Stimulated activated naive B cell treated with anti-CD40 and anti-IgM and Interleukin-4, amounts not matched to agents 10 μg/mL and 1 μg/mL and 100 μg/mL, for 72 hours (primary cell): ENCODE results near the gene KIAA0408.

Experiments used
- ATAC-seq, 2 donors: fragments of 150-1000 bp; cut with Tn5 transposase; replicated peaks; 2 replicates each; pipeline ENCODE4 v1.10.0; 2021; ENCODE audit warnings: moderate library complexity in 1 of 2
- DNase-seq: peaks from one replicate; pipeline ENCODE4 v3.0.0; 2021
- H3K27ac Mint-ChIP-seq: one replicate; pipeline ENCODE4 v1.8.0; 2022; ENCODE audit warnings: mild to moderate bottlenecking, mixed read lengths
- H3K27me3 Mint-ChIP-seq, 2 donors: one replicate each; pipeline ENCODE4 v1.8.0; 2022; ENCODE audit warnings: mixed read lengths in 2 of 2
- H3K36me3 Mint-ChIP-seq, 2 donors: one replicate each; pipeline ENCODE4 v1.8.0; 2022; ENCODE audit warnings: mixed read lengths in 2 of 2, mild to moderate bottlenecking in 1 of 2
- H3K4me1 Mint-ChIP-seq, 2 donors: one replicate each; pipeline ENCODE4 v1.8.0; 2022; ENCODE audit warnings: mixed read lengths in 2 of 2, mild to moderate bottlenecking in 1 of 2
- H3K4me3 Mint-ChIP-seq, 2 donors: one replicate each; pipeline ENCODE4 v1.8.0; 2022; ENCODE audit warnings: mild to moderate bottlenecking in 2 of 2, mixed read lengths in 2 of 2, moderate library complexity in 1 of 2
- H3K9me3 Mint-ChIP-seq, 2 donors: one replicate each; pipeline ENCODE4 v1.8.0; 2022; ENCODE audit warnings: mixed read lengths in 2 of 2, mild to moderate bottlenecking in 1 of 2

The KIAA0408 gene

DNA sequence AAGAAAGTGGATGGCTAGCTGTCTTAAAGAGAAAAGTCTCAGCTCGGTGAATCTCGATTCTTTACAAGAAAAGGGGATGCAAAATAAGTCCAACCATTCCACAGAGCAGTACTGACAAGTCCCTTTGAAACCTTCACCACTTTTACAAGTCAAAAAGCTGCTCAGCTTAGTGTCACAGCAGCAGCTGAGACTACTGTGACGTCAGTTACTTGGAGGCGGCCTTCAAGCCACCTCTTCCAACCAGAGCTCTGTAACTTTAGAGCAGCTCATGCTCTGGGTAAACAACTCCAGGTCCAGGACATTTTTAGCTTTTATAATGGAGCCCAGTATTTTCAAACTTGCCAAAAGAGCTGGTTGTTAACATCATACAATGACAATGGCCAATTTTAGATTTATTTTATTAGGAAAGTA lies at the start of gene KIAA0408:
Gene KIAA0408, minus strand, starts transcription at position 159 of the 411 bp plus-strand sequence. CDS start 5,408 bp downstream, outside the sequence.
- H3K27ac Mint-ChIP-seq: no peak within 1 kb of the TSS
- H3K9me3 Mint-ChIP-seq: no peaks in the 10 kb centered on the region

DNA sequence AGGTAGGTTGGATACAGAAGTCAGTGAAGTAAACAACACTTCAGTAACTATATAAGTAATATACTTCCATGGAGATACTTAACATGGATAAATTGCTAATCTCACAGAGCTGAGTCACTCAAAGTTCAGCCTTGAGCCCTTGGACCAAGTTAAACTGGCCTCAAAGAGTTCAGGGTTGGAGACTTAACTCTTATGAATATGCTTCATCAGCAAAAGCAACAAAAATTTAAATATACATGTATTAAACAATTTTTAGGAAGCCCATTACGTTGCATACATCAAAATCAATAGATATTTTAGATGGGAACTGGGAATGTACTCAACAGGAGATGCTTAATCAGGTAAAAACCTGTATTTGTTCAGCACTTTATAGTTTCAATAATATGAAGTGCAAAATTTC lies 47.7 kb upstream of the KIAA0408 start:
- Mint-ChIP-seq H3K27ac (no peak overlapping the region), H3K4me1 (no peaks in the 10 kb centered on the region), H3K9me3 (peaks cover 0 to 2% of the 10 kb centered on the region in 2 donors), H3K36me3 (no peaks in the 10 kb centered on the region), H3K4me3 (no peak overlapping the region), H3K27me3 (peaks cover 0 to 25% of the 10 kb centered on the region in 2 donors)
- ATAC-seq (no peak), DNase-seq (no peak)

More for the DNA sequence above, at the start of gene KIAA0408:
- H3K4me1 Mint-ChIP-seq: no peaks in the 10 kb centered on the region
- H3K4me3 Mint-ChIP-seq: no peak within 1 kb of the TSS
- H3K36me3 Mint-ChIP-seq: no peaks in the 10 kb centered on the region
- DNase-seq: no peak
- H3K27me3 Mint-ChIP-seq: no peaks in the 10 kb centered on the region
- no peak for ATAC-seq

DNA sequence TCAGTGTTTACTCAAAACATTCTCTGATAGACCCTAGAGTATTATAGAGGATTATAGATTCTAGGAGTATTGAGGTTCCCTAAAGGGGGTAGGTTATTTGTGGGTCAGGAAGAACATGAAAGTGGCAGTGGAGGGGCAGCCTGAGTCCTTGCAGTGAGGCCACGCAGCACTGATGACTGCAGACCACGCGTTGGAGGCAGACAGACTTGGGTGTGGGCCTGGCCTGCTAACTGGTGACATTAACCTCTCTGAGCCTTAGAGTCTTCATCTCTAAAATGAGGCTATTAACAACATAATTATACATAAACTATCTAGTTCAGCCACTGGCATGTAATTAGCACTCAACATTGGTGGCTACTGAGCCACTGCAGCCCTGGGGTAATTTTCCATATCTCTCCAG lies 43.8 kb upstream of the KIAA0408 start:
- Mint-ChIP-seq H3K9me3 (no peaks in the 10 kb centered on the region), H3K36me3 (no peaks in the 10 kb centered on the region), H3K4me1 (no peaks in the 10 kb centered on the region), H3K4me3 (no peak overlapping the region), H3K27me3 (no peaks in the 10 kb centered on the region), H3K27ac (no peak overlapping the region)
- ATAC-seq (no peak), DNase-seq (no peak)

DNA sequence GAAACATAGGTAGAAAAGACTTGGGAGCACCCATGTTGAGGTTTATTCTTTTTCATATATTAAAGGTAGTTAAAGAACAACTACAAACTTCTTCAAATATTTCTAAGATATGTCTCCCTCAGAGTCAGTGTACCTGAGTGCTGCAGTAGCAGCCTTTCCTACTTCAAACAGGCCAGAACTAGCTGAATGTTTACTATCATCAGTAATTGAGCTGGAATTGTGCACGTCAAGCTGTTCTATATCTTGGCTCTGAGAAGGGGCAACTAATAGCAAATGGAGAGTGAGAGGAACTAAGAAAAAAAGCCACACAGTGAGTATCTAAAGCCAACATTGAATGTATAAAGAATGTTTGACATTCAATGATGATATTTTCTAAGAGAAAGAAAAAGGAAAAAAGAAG lies 38.2 kb upstream of the KIAA0408 start:
- H3K27me3 Mint-ChIP-seq: peaks cover 7% of the 10 kb centered on the region in 2 donors
- H3K4me1 Mint-ChIP-seq: no peaks in the 10 kb centered on the region
- no peak for DNase-seq
- ATAC-seq: no peak
- H3K9me3 Mint-ChIP-seq: no peaks in the 10 kb centered on the region
- H3K27ac Mint-ChIP-seq: no peak overlapping the region
- H3K36me3 Mint-ChIP-seq: no peaks in the 10 kb centered on the region
- no peak overlapping the region for H3K4me3 Mint-ChIP-seq

- no peak overlapping the region for H3K27ac Mint-ChIP-seq
- no peaks in the 10 kb centered on the region for H3K36me3 Mint-ChIP-seq
- ATAC-seq: no peak
- H3K9me3 Mint-ChIP-seq: no peaks in the 10 kb centered on the region
- no peak for DNase-seq
- no peak overlapping the region for H3K4me3 Mint-ChIP-seq
- no peaks in the 10 kb centered on the region for H3K4me1 Mint-ChIP-seq
- peaks cover 7% of the 10 kb centered on the region in 2 donors for H3K27me3 Mint-ChIP-seq
These were observed 37.3 kb upstream of the KIAA0408 start for GRCh38 chr6:127496471-127496870.

- no peak overlapping the region for H3K27ac Mint-ChIP-seq
- H3K36me3 Mint-ChIP-seq: peaks cover 0 to 3% of the 10 kb centered on the region in 2 donors
- ATAC-seq (no peak), DNase-seq (no peak)
- H3K4me3 Mint-ChIP-seq: no peak overlapping the region
- peaks cover 0 to 3% of the 10 kb centered on the region in 2 donors for H3K9me3 Mint-ChIP-seq
- peaks cover 7% of the 10 kb centered on the region in 2 donors for H3K27me3 Mint-ChIP-seq
- H3K4me1 Mint-ChIP-seq: no peaks in the 10 kb centered on the region
These were observed 35.1 kb upstream of the KIAA0408 start for GRCh38 chr6:127494240-127494767.

DNA sequence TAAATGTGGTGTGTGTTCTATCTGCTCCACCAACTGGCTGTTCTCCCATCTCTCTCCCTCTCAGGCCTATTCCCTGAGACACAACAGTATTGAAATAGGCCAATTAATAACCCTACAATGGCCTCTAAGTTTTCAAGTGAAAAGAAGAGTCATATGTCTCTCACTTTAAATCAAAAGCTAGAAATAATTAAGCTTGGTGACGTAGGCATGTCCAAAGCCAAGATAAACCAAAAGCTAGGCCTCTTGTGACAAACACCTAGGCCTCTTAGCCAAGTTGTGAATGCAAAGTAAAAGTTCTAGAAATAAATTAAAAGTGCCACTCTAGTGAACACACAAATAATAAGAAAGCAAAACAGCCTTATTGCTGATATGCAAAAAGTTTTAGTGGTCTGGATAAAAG lies 30.1 kb upstream of the KIAA0408 start:
- Mint-ChIP-seq H3K4me1 (peaks cover under 1 to 9% of the 10 kb centered on the region in 2 donors), H3K36me3 (peaks cover 0 to 3% of the 10 kb centered on the region in 2 donors), H3K27ac (no peak overlapping the region), H3K4me3 (no peak overlapping the region), H3K9me3 (peaks cover 0 to 3% of the 10 kb centered on the region in 2 donors), H3K27me3 (no peaks in the 10 kb centered on the region)
- no peak for DNase-seq
- no peak for ATAC-seq

DNA sequence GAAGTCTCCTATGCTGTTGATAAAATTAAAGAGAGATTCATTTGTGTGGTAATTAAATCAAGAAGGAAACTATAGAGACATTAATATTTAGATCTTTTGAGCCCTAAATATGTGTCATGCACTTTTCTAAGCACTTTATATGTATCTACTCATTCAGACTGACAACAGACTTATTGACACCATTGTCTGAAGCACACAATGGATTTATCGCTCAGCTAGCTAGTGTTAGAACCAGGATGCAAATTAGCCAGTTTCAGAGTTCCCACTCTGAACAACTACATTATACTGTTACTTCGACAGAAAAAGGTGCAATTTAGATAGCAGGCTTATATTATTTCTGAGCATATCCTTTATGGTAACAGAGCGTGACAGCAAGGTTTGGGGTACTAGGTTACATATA lies 27.7 kb upstream of the KIAA0408 start:
- Mint-ChIP-seq H3K36me3 (peaks cover 0 to 3% of the 10 kb centered on the region in 2 donors), H3K27ac (no peak overlapping the region), H3K27me3 (no peaks in the 10 kb centered on the region), H3K4me3 (no peak overlapping the region), H3K4me1 (peaks cover 7 to 19% of the 10 kb centered on the region in 2 donors), H3K9me3 (peaks cover 0 to 3% of the 10 kb centered on the region in 2 donors)
- DNase-seq (no peak), ATAC-seq (no peak)

GRCh38 chr6:127484212-127484863 lies 25.1 kb upstream of the KIAA0408 start:
- ATAC-seq: peak; percentile 88 to 92
- peaks cover 7 to 19% of the 10 kb centered on the region in 2 donors for H3K4me1 Mint-ChIP-seq
- no peaks in the 10 kb centered on the region for H3K9me3 Mint-ChIP-seq
- H3K36me3 Mint-ChIP-seq: no peaks in the 10 kb centered on the region
- no peak for DNase-seq
- H3K27me3 Mint-ChIP-seq: no peaks in the 10 kb centered on the region
- H3K4me3 Mint-ChIP-seq: peak overlapping the region; percentile 48 to 51
- peak overlapping the region; percentile 27 for H3K27ac Mint-ChIP-seq

- H3K27me3 Mint-ChIP-seq: no peaks in the 10 kb centered on the region
- H3K9me3 Mint-ChIP-seq: no peaks in the 10 kb centered on the region
- DNase-seq (no peak), ATAC-seq (no peak)
- no peaks in the 10 kb centered on the region for H3K36me3 Mint-ChIP-seq
- peak overlapping the region; percentile 48 to 51 for H3K4me3 Mint-ChIP-seq
- H3K27ac Mint-ChIP-seq: peak overlapping the region; percentile 38
- peaks cover 7 to 19% of the 10 kb centered on the region in 2 donors for H3K4me1 Mint-ChIP-seq
These were observed 24.3 kb upstream of the KIAA0408 start for GRCh38 chr6:127483399-127484055.

- no peaks in the 10 kb centered on the region for H3K9me3 Mint-ChIP-seq
These were observed 23.1 kb upstream of the KIAA0408 start for GRCh38 chr6:127482325-127482724.

GRCh38 chr6:127481628-127482027 lies 22.4 kb upstream of the KIAA0408 start:
- Mint-ChIP-seq H3K27me3 (no peaks in the 10 kb centered on the region), H3K27ac (no peak overlapping the region), H3K4me1 (peaks cover 7 to 19% of the 10 kb centered on the region in 2 donors), H3K36me3 (peaks cover 0 to 4% of the 10 kb centered on the region in 2 donors), H3K4me3 (no peak overlapping the region), H3K9me3 (no peaks in the 10 kb centered on the region)
- DNase-seq (no peak), ATAC-seq (no peak)

More at GRCh38 chr6:127482325-127482724, 23.1 kb upstream of the KIAA0408 start:
- no peak for ATAC-seq
- no peaks in the 10 kb centered on the region for H3K27me3 Mint-ChIP-seq
- H3K36me3 Mint-ChIP-seq: peaks cover 0 to 4% of the 10 kb centered on the region in 2 donors
- peaks cover 7 to 19% of the 10 kb centered on the region in 2 donors for H3K4me1 Mint-ChIP-seq
- no peak overlapping the region for H3K27ac Mint-ChIP-seq
- DNase-seq: no peak
- no peak overlapping the region for H3K4me3 Mint-ChIP-seq

DNA sequence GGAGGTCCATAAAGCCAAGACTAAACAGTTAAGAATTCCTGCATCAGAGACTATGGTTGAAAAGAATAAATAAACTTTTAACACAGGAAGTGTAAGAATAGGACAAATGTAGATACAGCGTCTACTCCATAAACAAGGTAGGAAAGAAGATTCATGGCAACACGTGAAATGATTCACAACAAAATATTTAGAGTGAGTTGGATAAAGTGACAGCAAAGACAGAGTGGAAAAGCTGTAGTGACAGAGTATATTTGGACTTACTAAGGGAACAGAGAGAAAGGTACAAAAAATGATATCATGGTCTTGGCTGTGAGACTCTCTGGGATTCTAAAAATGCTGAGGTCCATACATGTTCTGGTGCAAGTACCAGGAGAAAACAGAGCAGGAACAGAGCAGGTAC lies 21.9 kb upstream of the KIAA0408 start:
- no peak for ATAC-seq
- Mint-ChIP-seq H3K4me3 (no peak overlapping the region), H3K4me1 (peaks cover 7 to 19% of the 10 kb centered on the region in 2 donors), H3K27me3 (peaks cover 0 to 1% of the 10 kb centered on the region in 2 donors), H3K36me3 (peaks cover 2 to 7% of the 10 kb centered on the region in 2 donors), H3K9me3 (peaks cover under 1% of the 10 kb centered on the region in 2 donors), H3K27ac (no peak overlapping the region)
- DNase-seq: no peak

DNA sequence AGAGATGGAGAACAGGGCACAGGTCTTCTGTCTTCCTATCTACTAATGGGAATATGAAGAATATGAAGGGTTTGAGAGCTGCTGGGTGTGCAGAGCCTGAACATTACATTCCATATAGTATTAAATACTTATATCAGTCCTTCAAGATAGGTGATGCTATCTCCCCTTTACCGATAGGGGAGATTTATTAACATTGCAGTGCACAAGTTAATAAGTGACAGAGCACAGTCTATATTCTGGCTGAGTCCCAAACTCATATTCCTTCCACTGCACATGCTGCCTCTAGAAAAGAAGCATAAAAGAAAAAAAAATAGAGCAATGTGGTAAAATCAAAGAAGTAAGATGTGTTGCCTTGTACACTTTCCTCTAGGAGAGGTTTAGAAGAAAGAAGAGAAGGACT lies 18.5 kb upstream of the KIAA0408 start:
- no peak overlapping the region for H3K4me3 Mint-ChIP-seq
- no peak overlapping the region for H3K27ac Mint-ChIP-seq
- no peak for ATAC-seq
- H3K4me1 Mint-ChIP-seq: no peaks in the 10 kb centered on the region
- peaks cover 7 to 10% of the 10 kb centered on the region in 2 donors for H3K36me3 Mint-ChIP-seq
- peaks cover 3% of the 10 kb centered on the region in 2 donors for H3K9me3 Mint-ChIP-seq
- DNase-seq: no peak
- peaks cover 0 to 5% of the 10 kb centered on the region in 2 donors for H3K27me3 Mint-ChIP-seq

GRCh38 chr6:127475823-127476176 lies 16.6 kb upstream of the KIAA0408 start:
- no peak for DNase-seq
- Mint-ChIP-seq H3K4me3 (peak overlapping the region in 1 of 2 donors; percentile 37), H3K4me1 (no peaks in the 10 kb centered on the region), H3K27ac (no peak overlapping the region), H3K9me3 (peaks cover 3% of the 10 kb centered on the region in 2 donors), H3K27me3 (peaks cover 0 to 5% of the 10 kb centered on the region in 2 donors), H3K36me3 (peaks cover 7 to 10% of the 10 kb centered on the region in 2 donors)
- no peak for ATAC-seq
